HG02623 (cell line): ENCODE data around the gene ANKS4B.
"Not testable (repeated sequence)": the region's sequence is repeated elsewhere in the genome, so short reads cannot be mapped to it uniquely, and the experiment has no call there.

ENCODE experiments used
- ATAC-seq: cut with Tn5 transposase; IDR thresholded peaks from one replicate; pipeline ENCODE4 v1.9.1; 2021; ENCODE audit warnings: moderate library complexity; ENCODE audit not compliant: unreplicated experiment

Gene ANKS4B

DNA sequence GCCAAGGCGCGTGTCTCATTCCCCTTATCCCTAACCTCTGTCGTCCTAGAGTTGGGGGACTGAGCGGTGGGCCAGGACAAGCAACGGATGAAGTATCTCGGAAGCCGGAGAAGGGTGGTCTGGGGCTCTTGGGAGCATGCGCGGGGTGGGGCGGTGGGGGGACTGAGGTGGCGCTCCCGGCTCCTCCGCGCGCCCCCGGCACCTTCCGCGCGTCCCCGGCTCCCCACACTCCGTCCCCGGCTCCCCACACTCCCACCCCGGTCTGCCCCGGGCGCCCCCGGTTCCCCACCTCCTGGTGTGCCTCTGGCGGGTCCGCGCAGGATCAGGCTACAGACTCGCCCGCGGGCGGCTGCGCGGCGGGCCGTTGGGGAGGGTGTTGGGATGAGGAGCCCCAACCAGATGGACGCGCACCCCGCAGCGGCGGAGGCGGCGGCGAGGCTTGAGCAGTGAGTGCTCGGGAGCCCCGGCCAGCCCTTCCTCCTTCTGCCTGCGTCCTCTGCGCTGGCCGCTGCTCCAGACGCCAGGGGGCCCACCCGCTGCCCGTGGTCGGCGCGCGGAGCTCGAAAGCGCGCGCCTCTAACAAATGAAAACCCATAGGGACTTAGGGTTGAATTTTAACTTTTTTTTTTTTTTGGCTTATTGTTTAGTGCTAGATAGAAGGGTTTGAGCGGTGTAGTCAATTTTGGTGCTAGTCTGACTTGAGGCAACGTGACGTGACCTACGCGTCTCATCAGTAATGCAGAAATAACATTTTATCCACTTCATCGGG is 50.2 kb downstream of the ANKS4B start:
- ATAC-seq = no peak

DNA sequence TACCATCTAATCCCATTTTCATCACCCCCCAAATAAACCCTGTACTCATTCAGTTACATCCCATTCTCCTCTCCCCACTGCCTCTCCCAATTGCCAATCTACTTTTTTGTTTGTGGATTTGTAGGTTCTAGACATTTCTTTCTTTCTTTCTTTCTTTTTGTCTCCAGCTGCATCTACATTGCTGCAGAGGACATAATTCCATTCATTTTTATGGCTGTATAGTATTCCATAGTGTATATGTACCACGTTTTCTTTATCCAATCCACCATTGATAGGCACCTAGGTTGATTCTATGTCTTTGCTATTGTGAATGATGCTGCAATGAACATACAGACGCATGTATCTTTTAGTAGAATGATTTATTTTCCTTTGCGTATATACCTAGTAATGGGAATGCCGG is 50.9 kb downstream of the ANKS4B start:
- ATAC-seq = no peak

DNA sequence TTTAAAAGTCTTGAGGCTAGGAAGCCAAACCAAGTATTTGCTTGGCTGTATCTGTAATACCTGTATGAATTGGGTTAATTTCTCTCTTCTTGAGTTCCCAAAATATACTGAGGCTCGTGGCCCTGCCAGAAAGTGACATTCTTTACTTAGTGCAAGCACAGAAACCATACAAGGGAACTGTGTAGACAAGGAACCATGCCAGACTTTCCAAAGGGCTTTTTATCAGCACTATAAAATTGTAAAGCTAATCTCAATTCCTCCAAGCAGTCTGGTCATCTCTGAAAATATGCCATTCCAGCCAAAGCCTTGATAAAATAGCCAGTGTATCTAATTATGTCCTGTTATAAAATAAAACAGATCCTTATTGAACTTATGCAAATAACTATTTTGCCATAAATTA is 51.8 kb downstream of the ANKS4B start:
- ATAC-seq = no peak

GRCh38 chr16:21289789-21290188 is 56.3 kb downstream of the ANKS4B start:
- ATAC-seq = not testable (repeated sequence)

DNA sequence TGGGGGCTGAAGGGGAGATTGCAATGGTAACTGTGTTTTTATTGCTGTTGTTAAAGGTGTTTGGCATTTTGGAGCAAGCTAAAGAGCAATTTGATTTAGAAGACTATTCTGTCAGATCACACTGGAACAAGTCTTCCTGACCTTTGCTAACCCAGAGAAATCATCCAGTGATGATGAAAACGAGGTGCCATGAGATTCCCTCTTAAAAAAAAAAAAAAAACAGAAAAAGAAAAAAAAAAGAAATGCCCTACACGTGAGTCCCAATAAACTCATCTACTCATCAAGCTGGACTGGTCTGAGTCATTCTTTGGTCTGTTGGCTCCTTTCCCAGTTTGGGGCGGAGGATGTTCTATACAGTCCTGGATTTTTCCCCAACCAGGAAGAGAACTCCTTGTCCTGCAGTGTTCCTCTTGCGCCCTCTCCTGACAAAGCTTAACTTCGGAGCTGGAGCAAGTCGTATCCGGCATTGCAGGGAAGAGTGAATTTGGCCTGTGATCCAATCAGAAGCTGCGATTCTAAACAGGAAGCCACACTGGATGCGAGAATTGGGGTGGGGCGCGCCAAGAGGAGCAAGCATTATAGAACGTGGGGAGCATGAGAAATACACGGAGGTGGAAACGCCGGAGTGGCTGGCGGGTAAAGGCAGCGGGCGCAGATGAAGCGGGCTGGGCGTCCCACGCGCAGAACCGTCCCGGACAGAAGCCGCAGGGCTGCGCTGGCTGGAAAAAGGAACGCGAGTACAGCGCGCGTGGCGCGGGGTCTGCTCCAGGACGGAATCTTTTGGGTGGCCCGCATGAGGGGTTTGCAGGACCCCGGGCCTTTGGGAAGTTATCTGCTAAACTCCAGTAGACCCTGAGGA is 67.0 kb downstream of the ANKS4B start:
- ATAC-seq = peak; percentile 58

DNA sequence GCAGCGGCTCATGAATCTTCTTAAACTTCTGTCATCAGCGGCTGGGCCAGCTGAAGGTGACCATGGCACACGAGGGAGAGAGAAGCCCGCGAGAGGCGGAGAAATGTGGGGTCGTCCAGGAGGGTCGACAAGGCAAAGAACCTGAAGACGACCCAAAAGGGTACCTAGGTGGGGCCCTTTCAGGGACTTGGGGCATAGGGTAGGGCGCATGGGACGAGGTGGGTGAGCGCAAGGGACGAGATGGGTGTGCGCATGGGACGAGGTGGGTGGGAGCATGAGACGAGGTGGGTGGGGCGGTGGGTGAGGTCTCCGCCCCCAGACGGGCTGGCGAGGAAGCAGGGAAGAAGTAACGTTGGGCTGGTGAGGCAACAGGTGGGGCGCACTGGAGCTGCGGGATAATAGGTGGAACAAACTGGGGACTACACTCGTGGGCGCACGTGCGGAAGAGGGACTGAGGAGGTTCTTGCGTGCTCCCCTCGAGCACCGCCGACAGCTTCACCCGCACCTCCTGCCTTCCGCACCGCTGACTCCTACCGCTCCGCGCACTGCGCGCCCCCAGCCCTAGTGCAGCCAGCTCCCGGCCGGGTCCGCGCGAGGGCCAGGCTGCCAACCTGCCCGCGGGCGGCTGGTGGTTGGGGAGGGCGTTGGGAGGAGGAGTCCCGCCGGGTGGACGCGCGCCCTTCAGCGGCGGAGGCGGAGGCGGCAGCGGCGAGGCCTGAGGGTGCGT is 67.8 kb downstream of the ANKS4B start:
- peak; percentile 53 for ATAC-seq

- no peak for ATAC-seq
Observed at GRCh38 chr16:21301895-21302291, 68.4 kb downstream of the ANKS4B start.

DNA sequence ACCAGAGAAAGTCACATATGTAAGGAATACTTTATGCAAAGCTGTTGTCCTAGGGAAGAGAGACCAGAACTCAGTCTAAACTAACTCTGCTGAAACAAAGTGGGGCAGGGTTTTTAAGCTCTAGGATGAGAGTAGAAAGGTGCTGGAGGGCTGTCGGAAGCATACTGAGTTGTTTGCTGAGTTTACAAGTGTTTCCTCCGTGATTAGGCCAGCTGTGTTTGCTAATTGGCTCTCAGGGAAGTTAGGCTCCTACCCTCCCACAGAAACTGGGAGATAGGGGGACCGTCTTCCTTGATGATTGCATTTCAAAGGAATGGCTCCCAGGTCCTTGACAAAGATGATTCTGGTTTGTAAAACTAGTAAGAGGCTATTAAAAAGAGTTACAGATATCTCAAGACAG is 69.0 kb downstream of the ANKS4B start:
- no peak for ATAC-seq

DNA sequence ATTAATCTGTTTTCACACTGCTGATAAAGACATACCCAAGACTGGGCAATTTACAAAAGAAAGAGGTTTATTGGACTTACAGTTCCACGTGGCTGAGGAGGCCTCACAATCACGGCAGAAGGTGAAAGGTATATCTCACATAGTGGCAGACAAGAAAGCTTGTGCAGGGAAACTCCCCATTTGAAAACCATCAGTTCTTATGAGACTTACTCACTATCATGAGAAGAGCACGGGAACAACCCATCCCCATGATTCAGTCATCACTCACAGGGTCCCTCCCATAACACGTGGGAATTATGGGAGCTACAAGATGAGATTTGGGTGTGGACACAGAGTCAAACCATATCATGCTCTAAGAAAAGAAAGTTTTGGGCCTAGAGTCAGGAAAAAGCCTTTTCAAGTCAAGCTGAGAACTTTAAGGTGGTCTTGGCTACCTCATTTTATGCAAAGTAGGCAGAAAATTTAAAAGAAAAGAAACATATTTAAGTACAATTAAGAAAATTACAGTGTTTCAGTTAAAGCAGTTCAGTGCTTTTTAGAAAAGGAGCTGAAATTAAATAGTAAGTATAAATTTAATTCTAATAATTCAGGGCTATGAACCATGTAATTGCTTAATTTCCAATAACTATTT is 69.5 kb downstream of the ANKS4B start:
- no peak for ATAC-seq
